Measurements from ENCODE around the gene HAUS8.
A peak's percentile ranks its signal among the peaks of the same experiment; 100 is the strongest.
"Not testable (repeated sequence)": the region's sequence is repeated elsewhere in the genome, so short reads cannot be mapped to it uniquely, and the experiment has no call there.

The HAUS8 gene

GRCh38 chr19:17043744-17044143 is 31.5 kb downstream of the HAUS8 start:
- intact Hi-C loops (cut with DNase I), result no loop called here

GRCh38 chr19:17041976-17042375 is 33.3 kb downstream of the HAUS8 start:
- intact Hi-C loops (cut with DNase I), result no loop called here
- DNase-seq, result peak in 1 of 10 donors; percentile 48

More at GRCh38 chr19:17043744-17044143, 31.5 kb downstream of the HAUS8 start:
- DNase-seq, result peak in 1 of 10 donors; percentile 72

GRCh38 chr19:17037966-17038500 is 37.2 kb downstream of the HAUS8 start:
- DNase-seq, result peak in 8 of 10 donors; percentile 15 to 91 (median 48)
- intact Hi-C loops (cut with DNase I), result no loop called here

- peak in 1 of 10 donors; percentile 55 for DNase-seq
- intact Hi-C loops (cut with DNase I), result no loop called here
Observed at GRCh38 chr19:17037184-17037583, 38.1 kb downstream of the HAUS8 start.

GRCh38 chr19:17036640-17037039 is 38.6 kb downstream of the HAUS8 start:
- intact Hi-C loops (cut with DNase I), result no loop called here
- DNase-seq, result no peak

GRCh38 chr19:17035842-17036424 is 39.3 kb downstream of the HAUS8 start:
- intact Hi-C loops (cut with DNase I), result no loop called here
- peak in 1 of 10 donors; percentile 64 for DNase-seq

GRCh38 chr19:17031741-17032140 is 43.5 kb downstream of the HAUS8 start:
- intact Hi-C loops (cut with DNase I), result no loop called here

GRCh38 chr19:17027535-17027975 is 47.7 kb downstream of the HAUS8 start:
- DNase-seq, result no peak
- intact Hi-C loops (cut with DNase I), result no loop called here

More at GRCh38 chr19:17031741-17032140, 43.5 kb downstream of the HAUS8 start:
- DNase-seq, result no peak

GRCh38 chr19:17026706-17027534 is 48.3 kb downstream of the HAUS8 start, which contains the start of gene CPAMD8:
Gene CPAMD8 (minus strand): TSS chr19:17026810. CDS start chr19:17026642, 168 bp downstream.
- intact Hi-C loops (cut with DNase I), result no loop called here
- no peak for DNase-seq

- no peak for DNase-seq
Observed at GRCh38 chr19:17025991-17026658, 49.1 kb downstream of the HAUS8 start.

GRCh38 chr19:17025361-17025760 is 49.9 kb downstream of the HAUS8 start:
- no peak for DNase-seq
- intact Hi-C loops (cut with DNase I), result no loop called here

More at GRCh38 chr19:17025991-17026658, 49.1 kb downstream of the HAUS8 start:
- intact Hi-C loops (cut with DNase I), result no loop called here

- DNase-seq; intact Hi-C loops (cut with DNase I): not testable (repeated sequence)
Observed at GRCh38 chr19:17024941-17025340, 50.3 kb downstream of the HAUS8 start.

- no peak for DNase-seq
- intact Hi-C loops (cut with DNase I), result no loop called here
Observed at GRCh38 chr19:17023805-17024204, 51.4 kb downstream of the HAUS8 start.

GRCh38 chr19:17022738-17023137 is 52.5 kb downstream of the HAUS8 start:
- DNase-seq, result no peak
- intact Hi-C loops (cut with DNase I), result no loop called here

- no peak for DNase-seq
- intact Hi-C loops (cut with DNase I), result no loop called here
Observed at GRCh38 chr19:17021793-17022590, 53.3 kb downstream of the HAUS8 start.

GRCh38 chr19:17021328-17021727 is 53.9 kb downstream of the HAUS8 start:
- intact Hi-C loops (cut with DNase I), result no loop called here
- no peak for DNase-seq

GRCh38 chr19:17020823-17021222 is 54.4 kb downstream of the HAUS8 start:
- intact Hi-C loops (cut with DNase I), result no loop called here
- no peak for DNase-seq

- intact Hi-C loops (cut with DNase I), result no loop called here
- no peak for DNase-seq
Observed at GRCh38 chr19:17020385-17020784, 54.9 kb downstream of the HAUS8 start.

GRCh38 chr19:17014212-17014861 is 60.9 kb downstream of the HAUS8 start:
- DNase-seq; intact Hi-C loops (cut with DNase I): not testable (repeated sequence)

All from posterior cingulate gyrus (tissue), 11 donors.